B cell (primary cell): Measurements from ENCODE around the gene PROCR. TPM values are rescaled to one million over a fixed set of nuclear protein-coding genes. Genes with fewer than 3 reads are reported as not detected.

Experiments
- ATAC-seq: fragments of 200-7000 bp; cut with Tn5 transposase; one replicate; pipeline ENCODE4 v1.10.0; 2021; ENCODE audit warnings: low read depth, mild to moderate bottlenecking, moderate number of reproducible peaks, moderate library complexity
- CTCF ChIA-PET: fragments of 350-600 bp; sonication (Branson Sonifier 250); formaldehyde crosslinking; loops from one replicate; lab custom pipeline; 2021; ENCODE audit warnings: antibody characterized with exemption, inconsistent platforms; lab: Charles Lee
- POLR2A ChIA-PET: fragments of 350-600 bp; sonication (Branson Sonifier 250); formaldehyde crosslinking; loops from one replicate; lab custom pipeline; 2021; ENCODE audit warnings: antibody characterized with exemption; lab: Charles Lee
- DNase-seq: peaks from one replicate; pipeline ENCODE4 v3.0.0; 2013
- H2AFZ ChIP-seq: 2 replicates; pipeline ENCODE4 v1.6.1; 2012; ENCODE audit warnings: mild to moderate bottlenecking, low read depth, low read length; ENCODE audit not compliant: insufficient read depth, poor library complexity, severe bottlenecking
- H3K27ac ChIP-seq, 2 donors: 1 replicate in 1 of 2; 2 replicates in 1 of 2; pipeline ENCODE4 v1.5.1; 2012 to 2013; ENCODE audit warnings: low read length in 2 of 2, mild to moderate bottlenecking in 2 of 2, moderate library complexity in 1 of 2
- H3K27me3 ChIP-seq, 4 experiments: fragments of 200-600 bp in 1 of 4; sonication (generic) in 1 of 4; replicated peaks in 1 of 4; 1 replicate in 2 of 4; 2 replicates in 2 of 4; pipeline versions ENCODE4 v1.6.1 to v1.7.0; 2013 to 2016; ENCODE audit warnings: low read length in 3 of 4, mild to moderate bottlenecking in 2 of 4, mixed read lengths in 1 of 4, moderate library complexity in 1 of 4; ENCODE audit not compliant: insufficient read depth in 4 of 4, control insufficient read depth in 3 of 4; ENCODE audit errors: control extremely low read depth in 1 of 4
- H3K36me3 ChIP-seq, 2 experiments: replicated peaks in 1 of 2; 1 replicate in 1 of 2; 2 replicates in 1 of 2; pipeline versions ENCODE4 v1.6.1 to v1.7.1; 2013; ENCODE audit warnings: low read length in 1 of 2; ENCODE audit not compliant: insufficient read depth in 2 of 2, control insufficient read depth in 1 of 2; ENCODE audit errors: control extremely low read depth in 1 of 2, extremely low read depth in 1 of 2
- H3K4me1 ChIP-seq, 2 donors: fragments of 200-600 bp in 1 of 2; sonication (generic) in 1 of 2; 1 replicate in 1 of 2; 2 replicates in 1 of 2; pipeline versions ENCODE4 v1.5.1 to v1.6.1; 2013 to 2017; ENCODE audit warnings: low read length in 2 of 2; ENCODE audit not compliant: control insufficient read depth in 2 of 2, insufficient read depth in 2 of 2
- H3K4me2 ChIP-seq: replicated peaks from 2 replicates; pipeline ENCODE3; 2012; ENCODE audit warnings: mild to moderate bottlenecking, low read depth, low read length; ENCODE audit not compliant: poor library complexity, severe bottlenecking
- H3K4me3 ChIP-seq, 5 experiments: fragments of 200-600 bp in 1 of 5; sonication (generic) in 1 of 5; 1 replicate in 3 of 5; 2 replicates in 2 of 5; pipeline versions ENCODE4 v1.5.1 to v1.7.0; 2011 to 2016; ENCODE audit warnings: low read length in 4 of 5, mild to moderate bottlenecking in 4 of 5, low read depth in 2 of 5, control low read depth in 1 of 5, moderate library complexity in 1 of 5; ENCODE audit not compliant: insufficient read depth in 1 of 5; ENCODE audit errors: control extremely low read depth in 1 of 5, extremely low read depth in 1 of 5
- H3K79me2 ChIP-seq: fragments of 200-600 bp; sonication (generic); one replicate; pipeline ENCODE4 v1.6.0; 2016; ENCODE audit warnings: low read length; ENCODE audit not compliant: control insufficient read depth, insufficient read depth
- H3K9ac ChIP-seq: fragments of 200-600 bp; sonication (generic); 2 replicates; pipeline ENCODE4 v1.6.1; 2017; ENCODE audit warnings: mild to moderate bottlenecking, low read length, moderate library complexity
- H3K9me3 ChIP-seq, 3 donors: one replicate each; pipeline versions ENCODE4 v1.6.1 to v1.7.1; 2013; ENCODE audit warnings: low read length in 2 of 3; ENCODE audit not compliant: control insufficient read depth in 2 of 3, insufficient read depth in 1 of 3; ENCODE audit errors: control extremely low read depth in 1 of 3
- H4K20me1 ChIP-seq: 2 replicates; pipeline ENCODE4 v1.6.0; 2012; ENCODE audit warnings: mild to moderate bottlenecking, low read length; ENCODE audit not compliant: insufficient read depth, control insufficient read depth, poor library complexity, severe bottlenecking
- H3K27ac Mint-ChIP-seq: one replicate; pipeline ENCODE4 v1.8.0; 2021; ENCODE audit warnings: mixed read lengths
- H3K27me3 Mint-ChIP-seq: one replicate; pipeline ENCODE4 v1.8.0; 2021; ENCODE audit warnings: mixed read lengths
- H3K4me1 Mint-ChIP-seq: one replicate; pipeline ENCODE4 v1.8.0; 2021; ENCODE audit warnings: mixed read lengths
- H3K4me3 Mint-ChIP-seq: one replicate; pipeline ENCODE4 v1.8.0; 2021; ENCODE audit warnings: mixed read lengths
- H3K9me3 Mint-ChIP-seq: one replicate; pipeline ENCODE4 v1.8.0; 2022; ENCODE audit warnings: mixed read lengths; ENCODE audit not compliant: insufficient read depth
- CTCF ChIP-seq: fragments of 200-600 bp; IDR thresholded peaks from one replicate; pipeline ENCODE4 v1.8.0; 2022; ENCODE audit warnings: antibody characterized with exemption, mild to moderate bottlenecking
- EZH2 ChIP-seq: IDR thresholded peaks from 2 replicates; pipeline ENCODE4 v1.6.1; 2012; ENCODE audit warnings: borderline replicate concordance, low read depth, mild to moderate bottlenecking, moderate library complexity, low read length; ENCODE audit not compliant: insufficient read depth, poor library complexity, severe bottlenecking
- WGBS: methylation state at CpG from one replicate; pipeline ENCODE4 v1.1.5; 2013; ENCODE audit warnings: missing lambda C conversion rate; ENCODE audit not compliant: insufficient coverage; 5-methylcytosine and 5-hydroxymethylcytosine counted together
- intact Hi-C: fragments of 100-400 bp; cut with micrococcal nuclease; formaldehyde crosslinking; loops from one replicate; pipeline ENCODE4 v1.10.0; 2022
- polyA plus RNA-seq: library from polyadenylated mRNA; depleted of rRNA; stranded (reverse); fragments of >200 nt; gene quantifications from 2 replicates; pipeline ENCODE4 v1.2.3, GENCODE V29; 2012
- total RNA-seq, 2 donors: library from RNA; stranded (reverse); fragments of 120-200 nt in 1 of 2; gene quantifications; 1 replicate in 1 of 2; 2 replicates in 1 of 2; pipeline versions ENCODE4 v1.2.3 to v1.2.4, GENCODE V29; 2013 to 2022

PROCR gene
- total and polyA plus RNA-seq, 2 donors (not counting 1 experiment from before 2014, with no cell fraction given): 0.30 to 0.57 TPM

GRCh38 chr20:35144694-35145093 lies 27.2 kb upstream of the PROCR start:
- ATAC-seq (peak; percentile 55), DNase-seq (peak; percentile 89)
- Histone ChIP-seq H3K36me3 (peaks cover 3 to 32% of the 10 kb centered on the region in 2 experiments), H2AFZ (no peak overlapping the region), H3K4me1 (peaks cover 33 to 43% of the 10 kb centered on the region in 2 donors), H3K4me3 (peak overlapping the region in 4 of 5 experiments; percentile 2 to 19 (median 5)), H3K9me3 (no peaks in the 10 kb centered on the region), H3K4me2 (peak overlapping the region; percentile 61), H3K9ac (peak overlapping the region; percentile 10), H3K27ac (peak overlapping the region; percentile 70 to 89), H3K27me3 (no peaks in the 10 kb centered on the region), H3K79me2 (peaks cover 50% of the 10 kb centered on the region), H4K20me1 (peaks cover 25% of the 10 kb centered on the region)
- Mint-ChIP-seq H3K27ac (peak overlapping the region; percentile 85), H3K27me3 (no peaks in the 10 kb centered on the region), H3K9me3 (no peaks in the 10 kb centered on the region), H3K4me3 (peak overlapping the region; percentile 54), H3K4me1 (peaks cover 39% of the 10 kb centered on the region)
- 80% methylated on average over 1 of the region's 7 CpGs for WGBS
- intact Hi-C loops: loop anchor here (1.0 to 10.0 kb wide), 8 partner anchors 64 to 473 kb away; partner anchors contain the start of genes EIF6, ERGIC3, GGT7 and SPAG4
- ChIA-PET CTCF (interaction anchor here (0.6 to 4.2 kb wide), 10 partner anchors 30 to 810 kb away, joined by 3 to 34 read pairs (median 4); partner anchors contain the start of genes EIF6, MMP24OS and SCAND1), POLR2A (interaction anchor here (1.1 kb wide), 1 partner anchor 48 kb away, joined by 9 read pairs; no protein-coding TSS in a partner anchor)
- TF ChIP-seq CTCF (no peak), EZH2 (no peak)

DNA sequence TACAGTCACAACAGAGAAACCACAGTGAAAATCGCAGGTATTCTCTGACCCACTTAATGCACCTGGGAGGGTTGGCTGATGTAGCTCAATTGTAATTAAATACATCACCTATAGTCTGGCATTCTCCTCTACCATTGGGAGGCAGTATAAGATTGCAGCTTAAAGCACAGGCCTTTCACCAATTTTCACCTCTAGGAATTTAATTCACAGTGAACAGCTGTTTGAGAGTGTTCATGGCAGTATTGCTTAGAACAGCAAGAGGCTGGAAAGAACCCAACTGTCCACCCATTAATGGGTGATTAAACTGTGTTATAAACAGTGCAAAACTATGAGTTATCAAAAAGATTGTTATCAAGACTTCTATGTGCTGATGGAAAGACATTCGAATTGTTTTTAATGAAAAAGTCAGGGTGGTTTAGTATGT lies 26.7 kb upstream of the PROCR start:
- WGBS: 82% methylated on average over 1 of the region's 2 CpGs
- Histone ChIP-seq H3K4me1 (peaks cover 33 to 43% of the 10 kb centered on the region in 2 donors), H3K4me2 (peak overlapping the region; percentile 61), H3K4me3 (peak overlapping the region in 4 of 5 experiments; percentile 2 to 19 (median 5)), H2AFZ (no peak overlapping the region), H3K36me3 (peaks cover 2 to 29% of the 10 kb centered on the region in 2 experiments), H3K27ac (peak overlapping the region; percentile 70 to 89), H3K79me2 (peaks cover 46% of the 10 kb centered on the region), H3K27me3 (no peaks in the 10 kb centered on the region), H4K20me1 (peaks cover 21% of the 10 kb centered on the region), H3K9ac (peak overlapping the region; percentile 10), H3K9me3 (no peaks in the 10 kb centered on the region)
- peaks cover 39% of the 10 kb centered on the region for H3K4me1 Mint-ChIP-seq
- ChIA-PET POLR2A (interaction anchor here (1.1 kb wide), 1 partner anchor 49 kb away, joined by 9 read pairs; no protein-coding TSS in a partner anchor), CTCF (interaction anchor here (0.7 to 4.2 kb wide), 10 partner anchors 16 to 809 kb away, joined by 3 to 34 read pairs (median 3); partner anchors contain the start of genes EIF6, MMP24OS and SCAND1)
- intact Hi-C loops: loop anchor here (1.0 to 10.0 kb wide), 8 partner anchors 63 to 472 kb away; partner anchors contain the start of genes EIF6, ERGIC3, GGT7 and SPAG4
- H3K9me3 Mint-ChIP-seq: no peaks in the 10 kb centered on the region
- H3K4me3 Mint-ChIP-seq: peak overlapping the region; percentile 54
- H3K27me3 Mint-ChIP-seq: no peaks in the 10 kb centered on the region
- H3K27ac Mint-ChIP-seq: peak overlapping the region; percentile 85
- TF ChIP-seq EZH2: no peak
- TF ChIP-seq CTCF: peak; percentile 47
- DNase-seq: no peak
- ATAC-seq: peak; percentile 11
